Common myeloid progenitor, CD34-positive (primary cell): Measurements from ENCODE around the gene HDGF.

Experiments used
- CTCF ChIA-PET: fragments of 350-600 bp; sonication (Branson Sonifier 250); formaldehyde crosslinking; loops from one replicate; lab custom pipeline; 2021; ENCODE audit warnings: antibody characterized with exemption; lab: Charles Lee
- POLR2A ChIA-PET: fragments of 350-600 bp; sonication (Branson Sonifier 250); formaldehyde crosslinking; loops from one replicate; lab custom pipeline; 2021; ENCODE audit warnings: antibody characterized with exemption; lab: Charles Lee
- DNase-seq, 3 donors: peaks; one replicate each; pipeline versions ENCODE4 v3.0.0 to v3.0.0-alpha.2; 2013
- H3K27ac ChIP-seq, 2 experiments: 1 replicate in 1 of 2; 2 replicates in 1 of 2; pipeline ENCODE4 v1.7.0; 2013; ENCODE audit warnings: inconsistent platforms in 2 of 2, low read length in 2 of 2, mild to moderate bottlenecking in 2 of 2, low read depth in 1 of 2, moderate library complexity in 1 of 2; ENCODE audit not compliant: severe bottlenecking in 2 of 2, insufficient read depth in 1 of 2, poor library complexity in 1 of 2
- H3K27me3 ChIP-seq, 5 experiments: replicated peaks in 2 of 5; 1 replicate in 3 of 5; 2 replicates in 2 of 5; pipeline versions ENCODE4 v1.6.1 to v1.7.0; 2013; ENCODE audit warnings: low read length in 4 of 5, mild to moderate bottlenecking in 2 of 5, moderate library complexity in 2 of 5, inconsistent platforms in 1 of 5; ENCODE audit not compliant: insufficient read depth in 5 of 5, control insufficient read depth in 4 of 5
- H3K36me3 ChIP-seq, 4 experiments: 1 replicate in 2 of 4; 2 replicates in 2 of 4; pipeline versions ENCODE4 v1.6.1 to v1.7.0; 2013; ENCODE audit warnings: low read length in 3 of 4, control low read depth in 1 of 4, mild to moderate bottlenecking in 1 of 4; ENCODE audit not compliant: control insufficient read depth in 4 of 4, insufficient read depth in 4 of 4
- H3K4me1 ChIP-seq, 4 experiments: 1 replicate in 3 of 4; 2 replicates in 1 of 4; pipeline versions ENCODE4 v1.6.1 to v1.7.1; 2013; ENCODE audit warnings: low read length in 3 of 4, mild to moderate bottlenecking in 3 of 4, control low read depth in 1 of 4, inconsistent platforms in 1 of 4, moderate library complexity in 1 of 4; ENCODE audit not compliant: control insufficient read depth in 4 of 4, insufficient read depth in 4 of 4; ENCODE audit errors: control extremely low read depth in 1 of 4
- H3K4me3 ChIP-seq, 7 experiments: 1 replicate in 4 of 7; 2 replicates in 3 of 7; pipeline versions ENCODE4 v1.5.1 to v1.7.0; 2013; ENCODE audit warnings: mild to moderate bottlenecking in 7 of 7, low read length in 6 of 7, moderate library complexity in 6 of 7, inconsistent platforms in 2 of 7, low read depth in 2 of 7, control low read depth in 1 of 7; ENCODE audit not compliant: insufficient read depth in 4 of 7, control insufficient read depth in 1 of 7; ENCODE audit errors: extremely low read depth in 1 of 7
- H3K9me3 ChIP-seq, 5 experiments: 1 replicate in 4 of 5; 2 replicates in 1 of 5; pipeline versions ENCODE4 v1.6.1 to v1.7.1; 2013; ENCODE audit warnings: low read length in 4 of 5, mild to moderate bottlenecking in 2 of 5, inconsistent platforms in 1 of 5, low read depth in 1 of 5, moderate library complexity in 1 of 5; ENCODE audit not compliant: control insufficient read depth in 4 of 5, insufficient read depth in 2 of 5; ENCODE audit errors: control extremely low read depth in 1 of 5
- WGBS: methylation state at CpG from one replicate; pipeline ENCODE4 v1.1.5; 2013; ENCODE audit not compliant: insufficient coverage; 5-methylcytosine and 5-hydroxymethylcytosine counted together

Gene HDGF

GRCh38 chr1:156789621-156790318, 38.3 kb upstream of the HDGF start:
- POLR2A ChIA-PET = no interaction called here
- Histone ChIP-seq H3K9me3 (no peaks in the 10 kb centered on the region), H3K4me3 (no peak overlapping the region), H3K27ac (no peak overlapping the region), H3K4me1 (peaks cover 8 to 22% (median 13%) of the 10 kb centered on the region in 4 experiments), H3K36me3 (peaks cover 27 to 64% (median 54%) of the 10 kb centered on the region in 4 experiments), H3K27me3 (no peaks in the 10 kb centered on the region)
- DNase-seq = no peak
- CTCF ChIA-PET = interaction anchor here (1.1 to 21.9 kb wide), 8 partner anchors 8 to 68 kb away, joined by 3 to 282 read pairs (median 7); partner anchors contain the start of genes INSRR and NTRK1
- 92% methylated on average over 4 of the region's 4 CpGs for WGBS

DNA sequence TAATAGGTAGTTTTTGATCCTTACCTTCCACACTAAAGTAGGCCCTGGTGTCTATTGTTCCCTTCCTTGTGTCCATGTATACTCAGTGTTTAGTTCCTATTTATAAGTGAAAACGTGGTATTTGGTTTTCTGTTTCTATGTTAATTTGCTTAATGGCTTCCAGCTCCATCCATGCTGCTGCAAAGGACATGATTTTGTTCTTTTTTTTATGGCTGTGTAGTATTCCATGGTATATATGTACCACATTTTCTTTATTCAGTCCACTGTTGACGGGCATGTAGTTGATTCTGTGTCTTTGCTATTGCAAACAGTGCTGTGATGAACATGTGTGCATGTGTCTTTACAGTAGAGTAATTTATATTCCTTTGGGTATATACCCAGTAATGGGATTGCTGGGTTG, 36.7 kb upstream of the HDGF start:
- no peak overlapping the region for H3K27ac ChIP-seq

GRCh38 chr1:156786640-156787039, 35.2 kb upstream of the HDGF start:
- peak overlapping the region; percentile 18 to 47 for H3K27ac ChIP-seq
- 0% methylated on average over 5 of the region's 10 CpGs for WGBS
- no peaks in the 10 kb centered on the region for H3K27me3 ChIP-seq
- H3K4me1 ChIP-seq = peaks cover 8 to 32% (median 13%) of the 10 kb centered on the region in 4 experiments
- POLR2A ChIA-PET = interaction anchor here (0.5 kb wide), 1 partner anchor 10 kb away, joined by 3 read pairs; no protein-coding TSS in a partner anchor
- peak overlapping the region in 2 of 7 experiments; percentile 36 to 58 for H3K4me3 ChIP-seq
- no peaks in the 10 kb centered on the region for H3K9me3 ChIP-seq
- peak; percentile 77 to 94 (median 92) for DNase-seq
- CTCF ChIA-PET = interaction anchor here (0.7 to 3.7 kb wide), 5 partner anchors 11 to 61 kb away, joined by 3 to 20 read pairs (median 4); no protein-coding TSS in a partner anchor
- H3K36me3 ChIP-seq = peaks cover 15 to 62% (median 42%) of the 10 kb centered on the region in 4 experiments

More for the DNA sequence above, 36.7 kb upstream of the HDGF start:
- no CpG with 5 or more reads among the region's 2 CpGs for WGBS
- ChIA-PET CTCF (interaction anchor here (1.0 to 21.9 kb wide), 9 partner anchors 9 to 69 kb away, joined by 3 to 282 read pairs (median 4); partner anchors contain the start of genes INSRR and NTRK1), POLR2A (no interaction called here)
- DNase-seq = no peak
- Histone ChIP-seq H3K4me1 (peaks cover 8 to 29% (median 13%) of the 10 kb centered on the region in 4 experiments), H3K9me3 (no peaks in the 10 kb centered on the region), H3K4me3 (no peak overlapping the region), H3K36me3 (peaks cover 19 to 63% (median 49%) of the 10 kb centered on the region in 4 experiments), H3K27me3 (no peaks in the 10 kb centered on the region)

DNA sequence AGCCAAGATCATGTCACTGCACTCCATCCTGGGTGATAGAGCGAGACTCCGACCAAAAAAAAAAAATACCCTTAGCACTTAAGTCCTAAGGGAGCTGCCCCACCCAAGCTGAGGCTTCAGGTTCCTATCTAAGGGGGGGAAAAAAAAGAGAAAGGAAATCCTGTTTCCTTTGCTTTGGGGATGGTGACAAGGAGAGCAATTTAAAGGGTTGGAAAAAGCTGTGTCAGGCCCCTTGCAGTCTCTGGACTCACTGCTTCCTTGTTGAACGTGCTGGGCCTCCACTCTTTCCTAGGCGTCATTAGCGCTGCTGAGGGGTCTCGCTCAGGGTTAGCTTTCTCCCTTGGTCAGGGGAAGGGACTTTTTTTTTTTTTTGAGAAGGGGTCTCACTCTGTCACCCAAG, 34.0 kb upstream of the HDGF start:
- CTCF ChIA-PET = interaction anchor here (0.8 to 4.1 kb wide), 8 partner anchors 9 to 126 kb away, joined by 3 to 20 read pairs (median 8); partner anchors contain the start of gene ISG20L2
- no peak for DNase-seq
- Histone ChIP-seq H3K27me3 (no peaks in the 10 kb centered on the region), H3K9me3 (no peaks in the 10 kb centered on the region), H3K36me3 (peaks cover 11 to 59% (median 32%) of the 10 kb centered on the region in 4 experiments), H3K27ac (peak overlapping the region in 1 of 2 experiments; percentile 47), H3K4me3 (no peak overlapping the region), H3K4me1 (peaks cover 8 to 32% (median 13%) of the 10 kb centered on the region in 4 experiments)
- POLR2A ChIA-PET = interaction anchor here (1.2 kb wide), 1 partner anchor 14 kb away, joined by 3 read pairs; no protein-coding TSS in a partner anchor
- 76% methylated on average over 4 of the region's 6 CpGs for WGBS

DNA sequence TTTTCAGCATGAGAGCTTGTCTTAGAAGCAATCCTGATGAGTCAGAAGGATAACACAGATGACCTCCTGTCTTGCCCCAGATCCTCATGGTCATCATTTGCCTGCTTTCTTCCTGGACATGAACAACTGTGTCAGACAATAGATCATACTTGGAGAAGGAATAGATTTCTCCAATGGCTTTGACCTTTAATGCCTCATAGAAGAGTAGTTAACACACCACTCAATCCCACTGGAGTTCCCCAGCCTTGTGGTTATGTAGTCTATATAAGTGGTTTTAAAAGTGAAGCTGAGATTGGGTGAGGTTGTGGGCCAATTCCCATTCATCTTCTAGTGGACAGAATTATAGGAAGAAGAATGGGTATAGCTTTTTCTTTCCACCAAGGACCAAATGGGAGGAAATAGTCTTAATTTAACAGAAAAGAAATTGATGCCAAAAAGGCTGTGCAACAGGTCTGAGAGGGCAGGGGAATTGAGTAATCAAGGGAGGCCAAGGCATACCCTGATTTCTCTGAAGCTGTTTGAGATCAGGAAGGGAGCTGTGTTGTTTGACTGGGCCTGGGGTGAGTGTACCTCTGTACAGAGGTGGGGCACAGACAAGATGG, 30.2 kb upstream of the HDGF start:
- no peaks in the 10 kb centered on the region for H3K9me3 ChIP-seq
- H3K27me3 ChIP-seq = no peaks in the 10 kb centered on the region
- no peak overlapping the region for H3K4me3 ChIP-seq
- peaks cover 6 to 40% (median 15%) of the 10 kb centered on the region in 4 experiments for H3K36me3 ChIP-seq
- DNase-seq = no peak
- ChIA-PET POLR2A (interaction anchor here (0.6 to 1.0 kb wide), 2 partner anchors 26 to 57 kb away, joined by 3 read pairs; no protein-coding TSS in a partner anchor), CTCF (interaction anchor here (0.7 to 2.1 kb wide), 9 partner anchors 9 to 108 kb away, joined by 3 to 14 read pairs (median 3); partner anchors contain the start of genes ISG20L2 and METTL25B)
- H3K27ac ChIP-seq = no peak overlapping the region
- H3K4me1 ChIP-seq = peaks cover 11 to 34% (median 17%) of the 10 kb centered on the region in 4 experiments

- H3K27me3 ChIP-seq = no peaks in the 10 kb centered on the region
- DNase-seq = no peak
- POLR2A ChIA-PET = interaction anchor here (0.9 kb wide), 1 partner anchor 9 kb away, joined by 3 read pairs; no protein-coding TSS in a partner anchor
These were observed 26.1 kb upstream of the HDGF start for GRCh38 chr1:156777573-156777972.

More at GRCh38 chr1:156777573-156777972, 26.1 kb upstream of the HDGF start:
- no peak overlapping the region for H3K27ac ChIP-seq
- peaks cover 4 to 25% (median 13%) of the 10 kb centered on the region in 4 experiments for H3K36me3 ChIP-seq
- 75% methylated on average over 1 of the region's 1 CpG for WGBS
- peaks cover 3 to 8% (median 6%) of the 10 kb centered on the region in 4 experiments for H3K4me1 ChIP-seq
- H3K4me3 ChIP-seq = no peak overlapping the region
- no peaks in the 10 kb centered on the region for H3K9me3 ChIP-seq
- CTCF ChIA-PET = interaction anchor here (0.9 to 1.1 kb wide), 2 partner anchors 18 to 52 kb away, joined by 3 to 5 read pairs; no protein-coding TSS in a partner anchor
